Keratinocyte (primary cell): Measurements from ENCODE around the gene EPHB2. TPM values are rescaled to one million over a fixed set of nuclear protein-coding genes. Genes with fewer than 3 reads are reported as not detected.

Experiments
- DNase-seq: peaks from one replicate; pipeline ENCODE4 v3.0.0-alpha.2; 2011; ENCODE audit warnings: low read depth, missing footprints, low spot score
- FAIRE-seq: peaks from 2 replicates; lab custom pipeline; 2011; peaks lifted over from hg19 to GRCh38; lab: Jason Lieb, UNC
- H2AFZ ChIP-seq: 2 replicates; pipeline ENCODE4 v1.6.0; 2012; ENCODE audit warnings: low read length, control low read depth, inconsistent platforms; ENCODE audit not compliant: control insufficient read depth
- H3K27ac ChIP-seq: 2 replicates; pipeline ENCODE4 v1.5.1; 2011; ENCODE audit warnings: low read length; ENCODE audit not compliant: control insufficient read depth, insufficient read depth
- H3K27me3 ChIP-seq: 3 replicates; pipeline ENCODE4 v1.6.0; 2011; ENCODE audit warnings: low read length; ENCODE audit not compliant: control insufficient read depth, insufficient read depth; ENCODE audit errors: extremely low read depth
- H3K36me3 ChIP-seq, 2 experiments: 2 replicates in 1 of 2; 3 replicates in 1 of 2; pipeline ENCODE4 v1.5.1; 2011; ENCODE audit warnings: low read length in 2 of 2, mild to moderate bottlenecking in 1 of 2; ENCODE audit not compliant: control insufficient read depth in 2 of 2, insufficient read depth in 2 of 2; ENCODE audit errors: extremely low read depth in 1 of 2
- H3K4me1 ChIP-seq: 3 replicates; pipeline ENCODE4 v1.5.1; 2011; ENCODE audit warnings: low read length; ENCODE audit not compliant: control insufficient read depth, insufficient read depth; ENCODE audit errors: extremely low read depth
- H3K4me2 ChIP-seq: 3 replicates; pipeline ENCODE4 v1.6.0; 2011; ENCODE audit warnings: low read depth, low read length; ENCODE audit not compliant: control insufficient read depth, insufficient read depth; ENCODE audit errors: extremely low read depth
- H3K4me3 ChIP-seq, 3 experiments: fragments of 200-600 bp in 1 of 3; sonication (generic) in 1 of 3; 2 replicates in 2 of 3; 3 replicates in 1 of 3; pipeline ENCODE4 v1.5.1; 2011 to 2016; ENCODE audit warnings: low read length in 3 of 3, mild to moderate bottlenecking in 3 of 3, control low read depth in 2 of 3, inconsistent platforms in 1 of 3, low read depth in 1 of 3, mixed read lengths in 1 of 3, mixed run types in 1 of 3, moderate library complexity in 1 of 3; ENCODE audit not compliant: control insufficient read depth in 2 of 3, insufficient read depth in 2 of 3; ENCODE audit errors: extremely low read depth in 1 of 3
- H3K79me2 ChIP-seq: 2 replicates; pipeline ENCODE4 v1.6.0; 2012; ENCODE audit warnings: low read length; ENCODE audit not compliant: control insufficient read depth, insufficient read depth
- H3K9ac ChIP-seq: 3 replicates; pipeline ENCODE4 v1.6.0; 2011; ENCODE audit warnings: low read length; ENCODE audit not compliant: control insufficient read depth, insufficient read depth; ENCODE audit errors: extremely low read depth
- H3K9me1 ChIP-seq: 3 replicates; pipeline ENCODE4 v1.6.0; 2011; ENCODE audit warnings: low read length; ENCODE audit not compliant: control insufficient read depth, insufficient read depth; ENCODE audit errors: extremely low read depth
- H3K9me3 ChIP-seq: 2 replicates; pipeline ENCODE4 v1.5.1; 2012; ENCODE audit warnings: low read depth, low read length; ENCODE audit not compliant: control insufficient read depth
- H4K20me1 ChIP-seq: 3 replicates; pipeline ENCODE4 v1.6.0; 2011; ENCODE audit warnings: low read length; ENCODE audit not compliant: control insufficient read depth, insufficient read depth; ENCODE audit errors: extremely low read depth
- CTCF ChIP-seq, 3 experiments: IDR thresholded peaks in 1 of 3; conservative IDR thresholded peaks in 1 of 3; optimal IDR thresholded peaks in 1 of 3; 2 replicates in 2 of 3; 3 replicates in 1 of 3; pipeline versions ENCODE3 to v1.5.1; 2011; ENCODE audit warnings: low read length in 3 of 3, mild to moderate bottlenecking in 3 of 3, moderate library complexity in 2 of 3, control low read depth in 1 of 3, inconsistent platforms in 1 of 3; ENCODE audit not compliant: insufficient read depth in 2 of 3; ENCODE audit errors: extremely low read depth in 1 of 3
- EZH2 ChIP-seq: IDR thresholded peaks from one replicate; pipeline ENCODE4 v1.6.1; 2012; ENCODE audit warnings: inconsistent platforms, mild to moderate bottlenecking, low read length, moderate library complexity
- dilution Hi-C: fragments of 300-500 bp; cut with MboI; formaldehyde crosslinking; loops from one replicate; pipeline ENCODE4 v1.7.0; 2020; ENCODE audit warnings: low sequenced_read_pairs; ENCODE audit not compliant: extremely low pct_ligation_motif_present
- polyA plus RNA-seq, 5 experiments: library from polyadenylated mRNA; depleted of rRNA in 3 of 5; stranded (reverse) in 3 of 5; stranded (forward) in 1 of 5; unstranded in 1 of 5; fragments of >200 nt; gene quantifications; 1 replicate in 1 of 5; 2 replicates in 3 of 5; 3 replicates in 1 of 5; pipeline versions ENCODE4 v1.2.1 to v1.2.3, GENCODE V29; 2011 to 2012; ENCODE audit warnings: missing spikeins in 2 of 5, low read depth in 1 of 5, low replicate concordance in 1 of 5

Gene EPHB2
- polyA plus RNA-seq, 1 donor (not counting 4 experiments of a cell fraction or from before 2014, with no cell fraction given), result 0.10 TPM

GRCh38 chr1:22815421-22816066 lies 104.9 kb downstream of the EPHB2 start:
- DNase-seq, result no peak
- no peaks in the 10 kb centered on the region for H3K9me3 ChIP-seq
- dilution Hi-C loops, result no loop called here
- no peak overlapping the region for H3K4me3 ChIP-seq
- H3K9ac ChIP-seq, result no peak overlapping the region
- H3K36me3 ChIP-seq, result no peaks in the 10 kb centered on the region
- H3K4me2 ChIP-seq, result no peak overlapping the region
- H3K4me1 ChIP-seq, result peaks cover 8% of the 10 kb centered on the region
- no peaks in the 10 kb centered on the region for H3K9me1 ChIP-seq
- no peaks in the 10 kb centered on the region for H4K20me1 ChIP-seq
- no peaks in the 10 kb centered on the region for H3K79me2 ChIP-seq
- H3K27ac ChIP-seq, result no peak overlapping the region
- H2AFZ ChIP-seq, result no peak overlapping the region
- H3K27me3 ChIP-seq, result no peaks in the 10 kb centered on the region
- FAIRE-seq, result no peak
- no peak for TF ChIP-seq EZH2
- TF ChIP-seq CTCF (optimal IDR thresholded peaks at IDR 0.05 in 1 of 3, IDR thresholded peaks at IDR 0.05 in 1 of 3, conservative IDR thresholded peaks at IDR 0.05 in 1 of 3; ENCODE audit: extremely low read depth in 1 of 3, insufficient read depth in 2 of 3, low read length in 3 of 3), result no peak

- Histone ChIP-seq H3K79me2 (no peaks in the 10 kb centered on the region), H3K9me1 (no peaks in the 10 kb centered on the region), H3K27ac (no peak overlapping the region), H3K9me3 (no peaks in the 10 kb centered on the region), H4K20me1 (no peaks in the 10 kb centered on the region), H3K9ac (no peak overlapping the region), H3K4me2 (no peak overlapping the region), H3K4me1 (peaks cover 8% of the 10 kb centered on the region), H3K36me3 (no peaks in the 10 kb centered on the region), H3K4me3 (no peak overlapping the region), H3K27me3 (no peaks in the 10 kb centered on the region), H2AFZ (no peak overlapping the region)
- TF ChIP-seq EZH2 (no peak), CTCF (optimal IDR thresholded peaks at IDR 0.05 in 1 of 3, IDR thresholded peaks at IDR 0.05 in 1 of 3, conservative IDR thresholded peaks at IDR 0.05 in 1 of 3; ENCODE audit: extremely low read depth in 1 of 3, insufficient read depth in 2 of 3, low read length in 3 of 3) (no peak)
- DNase-seq (no peak), FAIRE-seq (no peak)
- dilution Hi-C loops, result no loop called here
These were observed 105.6 kb downstream of the EPHB2 start for GRCh38 chr1:22816067-22816775.
